Chondrocyte (in vitro differentiated cells): ENCODE data around the gene RFXANK. TPM values are rescaled to one million over a fixed set of nuclear protein-coding genes. Genes with fewer than 3 reads are reported as not detected.
A peak's percentile ranks its signal among the peaks of the same experiment; 100 is the strongest.

Experiments
- DNase-seq: peaks from one replicate; pipeline ENCODE4 v3.0.0; 2021; ENCODE audit warnings: mixed read lengths, low spot score
- H3K27ac Mint-ChIP-seq: one replicate; pipeline ENCODE4 v1.8.0; 2021; ENCODE audit warnings: mild to moderate bottlenecking, moderate library complexity, mixed read lengths; ENCODE audit not compliant: unreplicated experiment
- H3K27me3 Mint-ChIP-seq: 2 replicates; pipeline ENCODE4 v1.8.0; 2021; ENCODE audit warnings: low read depth, mixed read lengths
- H3K36me3 Mint-ChIP-seq: 2 replicates; pipeline ENCODE4 v1.8.0; 2021; ENCODE audit warnings: low read depth, mixed read lengths
- H3K4me1 Mint-ChIP-seq: 2 replicates; pipeline ENCODE4 v1.8.0; 2021; ENCODE audit warnings: low read depth, mild to moderate bottlenecking, mixed read lengths
- H3K4me3 Mint-ChIP-seq: one replicate; pipeline ENCODE4 v1.8.0; 2021; ENCODE audit warnings: mild to moderate bottlenecking, moderate library complexity, mixed read lengths; ENCODE audit not compliant: unreplicated experiment
- H3K9me3 Mint-ChIP-seq: 2 replicates; pipeline ENCODE4 v1.8.0; 2021; ENCODE audit warnings: low read depth, mixed read lengths
- total RNA-seq: library from RNA; stranded (reverse); gene quantifications from 3 replicates; pipeline ENCODE4 v1.2.1, GENCODE V29; 2021
- TF ChIP-seq, protein P1 (sequence below): fragments of 200-600 bp; sonication (generic); IDR thresholded peaks from 2 replicates; pipeline ENCODE4 v1.5.0; 2021; ENCODE audit warnings: antibody characterized with exemption, mild to moderate bottlenecking, moderate library complexity

RFXANK gene
- total RNA-seq, 1 donor from 2014 or later = 68.9 TPM

DNA sequence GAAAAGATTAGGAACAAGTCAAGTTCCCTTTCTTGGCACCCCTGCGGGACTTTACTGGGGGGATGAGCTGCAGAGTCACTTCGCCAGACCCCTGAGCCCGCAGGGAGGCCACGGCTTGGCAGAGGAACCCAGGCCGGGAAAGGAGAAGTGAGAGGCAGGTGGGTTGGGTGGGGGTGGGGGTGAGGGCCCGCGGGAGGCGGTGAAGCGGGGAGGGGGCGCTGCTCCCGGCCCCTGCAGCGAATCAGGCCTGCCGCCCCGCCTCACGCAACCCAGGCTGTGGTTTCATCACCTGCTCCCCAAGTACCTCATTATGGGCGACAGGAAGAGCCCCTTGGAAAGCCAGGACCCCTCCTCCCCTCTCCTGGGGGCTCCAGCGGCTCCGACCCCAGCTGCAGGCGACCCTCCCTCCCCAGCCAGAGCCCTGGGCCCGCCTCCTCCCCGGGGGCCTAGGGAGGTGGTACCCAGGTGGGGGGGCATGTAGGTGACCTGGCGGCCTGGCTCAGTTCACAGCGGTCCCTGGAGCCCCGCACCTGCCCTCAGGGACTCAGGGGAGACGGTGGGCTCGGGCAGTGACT is 31.5 kb upstream of the RFXANK start:
- Mint-ChIP-seq H3K27ac (no peak overlapping the region), H3K27me3 (no peaks in the 10 kb centered on the region)
- no peak for DNase-seq

DNA sequence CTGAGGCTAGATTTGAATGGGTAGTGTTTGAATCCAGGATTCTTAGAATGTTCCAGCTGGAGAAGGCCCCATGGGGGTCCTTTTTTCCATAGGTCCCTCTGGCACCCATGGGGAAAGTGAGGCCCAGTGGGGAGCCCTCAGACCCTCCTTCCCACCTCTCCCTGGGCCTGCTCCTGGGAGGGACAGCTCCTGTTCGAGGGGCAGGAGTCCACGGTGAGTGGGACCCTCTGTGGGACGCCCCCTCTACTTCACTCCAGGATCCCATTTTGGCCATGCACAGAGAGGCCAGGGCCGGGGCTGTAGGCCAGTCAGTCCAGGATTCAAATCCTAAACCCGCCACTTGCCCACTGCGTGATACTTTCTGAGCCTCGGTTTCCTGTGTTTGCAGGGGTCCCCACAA is 29.6 kb upstream of the RFXANK start:
- TF ChIP-seq, protein P1, sequence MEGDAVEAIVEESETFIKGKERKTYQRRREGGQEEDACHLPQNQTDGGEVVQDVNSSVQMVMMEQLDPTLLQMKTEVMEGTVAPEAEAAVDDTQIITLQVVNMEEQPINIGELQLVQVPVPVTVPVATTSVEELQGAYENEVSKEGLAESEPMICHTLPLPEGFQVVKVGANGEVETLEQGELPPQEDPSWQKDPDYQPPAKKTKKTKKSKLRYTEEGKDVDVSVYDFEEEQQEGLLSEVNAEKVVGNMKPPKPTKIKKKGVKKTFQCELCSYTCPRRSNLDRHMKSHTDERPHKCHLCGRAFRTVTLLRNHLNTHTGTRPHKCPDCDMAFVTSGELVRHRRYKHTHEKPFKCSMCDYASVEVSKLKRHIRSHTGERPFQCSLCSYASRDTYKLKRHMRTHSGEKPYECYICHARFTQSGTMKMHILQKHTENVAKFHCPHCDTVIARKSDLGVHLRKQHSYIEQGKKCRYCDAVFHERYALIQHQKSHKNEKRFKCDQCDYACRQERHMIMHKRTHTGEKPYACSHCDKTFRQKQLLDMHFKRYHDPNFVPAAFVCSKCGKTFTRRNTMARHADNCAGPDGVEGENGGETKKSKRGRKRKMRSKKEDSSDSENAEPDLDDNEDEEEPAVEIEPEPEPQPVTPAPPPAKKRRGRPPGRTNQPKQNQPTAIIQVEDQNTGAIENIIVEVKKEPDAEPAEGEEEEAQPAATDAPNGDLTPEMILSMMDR = no peak
- no peaks in the 10 kb centered on the region for H3K27me3 Mint-ChIP-seq
- DNase-seq = no peak
- H3K27ac Mint-ChIP-seq = no peak overlapping the region
- H3K4me1 Mint-ChIP-seq = no peaks in the 10 kb centered on the region
- H3K9me3 Mint-ChIP-seq = no peaks in the 10 kb centered on the region
- no peak overlapping the region for H3K4me3 Mint-ChIP-seq
- no peaks in the 10 kb centered on the region for H3K36me3 Mint-ChIP-seq

More for the DNA sequence above, 31.5 kb upstream of the RFXANK start:
- H3K9me3 Mint-ChIP-seq = no peaks in the 10 kb centered on the region
- H3K4me3 Mint-ChIP-seq = no peak overlapping the region
- TF ChIP-seq, protein P1 = no peak
- H3K36me3 Mint-ChIP-seq = peaks cover 9% of the 10 kb centered on the region
- no peaks in the 10 kb centered on the region for H3K4me1 Mint-ChIP-seq

DNA sequence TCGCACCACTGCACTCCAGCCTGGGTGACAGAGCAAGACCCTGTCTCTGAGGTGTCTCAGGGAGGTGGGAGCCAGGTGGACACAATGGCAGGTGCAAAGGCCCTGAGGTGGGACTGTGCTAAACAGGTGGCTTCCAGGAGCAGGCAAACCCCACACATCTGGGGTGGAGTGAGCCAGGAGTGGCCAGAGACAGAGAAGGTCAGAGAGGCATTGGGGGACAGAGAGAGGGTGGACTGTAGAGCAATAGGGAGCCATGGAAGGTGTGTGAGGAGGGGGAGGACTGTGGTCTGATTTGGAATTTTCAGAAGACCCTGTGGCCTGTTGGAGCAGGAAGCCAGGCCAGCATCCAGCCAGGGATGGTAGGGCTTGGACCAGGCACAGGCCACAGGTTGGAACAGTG is 26.7 kb upstream of the RFXANK start:
- H3K27me3 Mint-ChIP-seq = no peaks in the 10 kb centered on the region
- no peaks in the 10 kb centered on the region for H3K9me3 Mint-ChIP-seq
- DNase-seq = no peak
- H3K36me3 Mint-ChIP-seq = no peaks in the 10 kb centered on the region
- no peak overlapping the region for H3K4me3 Mint-ChIP-seq
- TF ChIP-seq, protein P1 = no peak
- H3K4me1 Mint-ChIP-seq = peaks cover 9% of the 10 kb centered on the region
- no peak overlapping the region for H3K27ac Mint-ChIP-seq

DNA sequence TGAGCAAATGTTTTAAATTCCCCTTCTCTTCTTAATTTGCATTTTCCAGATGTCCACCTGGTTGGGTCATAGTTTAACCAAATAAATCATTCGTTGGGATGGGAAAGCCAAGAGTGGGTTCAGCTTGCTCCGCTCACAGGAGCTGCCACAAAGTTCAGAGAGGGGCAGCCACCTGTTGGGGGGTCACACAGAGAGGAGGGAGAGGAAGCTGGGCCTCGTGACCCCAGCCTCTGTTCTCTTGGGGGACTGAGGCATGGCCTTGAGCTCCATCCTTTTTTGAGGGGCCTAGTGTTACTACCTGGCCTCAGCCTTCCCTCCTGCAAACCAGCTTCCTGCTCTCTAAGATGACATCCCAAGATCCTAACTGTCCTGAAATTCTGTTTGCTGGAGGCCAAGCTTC is 24.4 kb upstream of the RFXANK start:
- H3K27ac Mint-ChIP-seq = no peak overlapping the region
- H3K4me3 Mint-ChIP-seq = no peak overlapping the region
- TF ChIP-seq, protein P1 = no peak
- H3K4me1 Mint-ChIP-seq = peaks cover 25% of the 10 kb centered on the region
- DNase-seq = no peak
- no peaks in the 10 kb centered on the region for H3K9me3 Mint-ChIP-seq
- H3K36me3 Mint-ChIP-seq = no peaks in the 10 kb centered on the region
- H3K27me3 Mint-ChIP-seq = no peaks in the 10 kb centered on the region

DNA sequence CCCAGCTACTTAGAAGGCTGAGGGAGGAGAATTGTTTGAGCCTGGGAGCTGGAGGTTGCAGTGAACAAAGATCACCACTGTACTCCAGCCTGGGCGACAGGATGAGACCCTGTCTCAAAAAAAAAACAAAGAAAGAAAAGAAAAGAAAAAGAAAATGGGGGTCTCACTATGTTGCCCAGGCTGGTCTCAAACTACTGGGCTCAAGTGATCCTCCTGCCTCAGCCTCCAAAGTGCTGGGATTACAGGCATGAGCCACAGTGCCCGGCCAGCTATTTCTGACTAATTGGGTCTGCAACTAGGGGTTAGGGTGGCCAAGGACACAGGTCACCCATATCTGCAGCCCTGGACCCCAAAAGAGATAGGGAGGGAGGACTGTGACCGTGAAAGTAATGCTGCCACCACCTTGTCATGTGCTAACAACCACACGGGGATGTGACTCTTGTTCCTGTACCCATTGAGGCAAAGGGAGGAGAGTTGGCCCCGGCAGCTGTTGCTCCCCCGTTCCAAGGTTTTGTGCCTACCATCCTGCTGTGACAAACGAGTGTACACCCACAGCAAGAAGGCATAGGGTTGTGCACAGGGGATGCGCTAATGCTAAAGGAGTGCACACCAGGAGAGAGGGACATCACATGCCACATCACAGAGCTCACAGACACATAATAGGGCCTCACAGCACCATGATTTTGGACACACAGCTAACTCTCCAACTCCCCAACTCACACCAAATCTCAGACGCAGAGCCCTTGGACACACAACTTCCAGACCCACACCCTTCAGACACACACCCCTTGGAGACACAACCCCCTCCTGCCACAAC is 22.6 kb upstream of the RFXANK start:
- H3K4me3 Mint-ChIP-seq = peak overlapping the region; percentile 55
- no peaks in the 10 kb centered on the region for H3K9me3 Mint-ChIP-seq
- no peak for DNase-seq
- no peaks in the 10 kb centered on the region for H3K27me3 Mint-ChIP-seq
- peaks cover 25% of the 10 kb centered on the region for H3K4me1 Mint-ChIP-seq
- no peak overlapping the region for H3K27ac Mint-ChIP-seq
- TF ChIP-seq, protein P1 = no peak
- H3K36me3 Mint-ChIP-seq = no peaks in the 10 kb centered on the region
